ENCODE data around the gene PGAP2. TPM values are rescaled to one million over a fixed set of nuclear protein-coding genes. Genes with fewer than 3 reads are reported as not detected.

Gene PGAP2
- total and polyA plus RNA-seq, 2 of the 13 experiments (the other 11 are each of a cell fraction or from before 2014, with no cell fraction given), result 21.5 to 47.8 TPM

DNA sequence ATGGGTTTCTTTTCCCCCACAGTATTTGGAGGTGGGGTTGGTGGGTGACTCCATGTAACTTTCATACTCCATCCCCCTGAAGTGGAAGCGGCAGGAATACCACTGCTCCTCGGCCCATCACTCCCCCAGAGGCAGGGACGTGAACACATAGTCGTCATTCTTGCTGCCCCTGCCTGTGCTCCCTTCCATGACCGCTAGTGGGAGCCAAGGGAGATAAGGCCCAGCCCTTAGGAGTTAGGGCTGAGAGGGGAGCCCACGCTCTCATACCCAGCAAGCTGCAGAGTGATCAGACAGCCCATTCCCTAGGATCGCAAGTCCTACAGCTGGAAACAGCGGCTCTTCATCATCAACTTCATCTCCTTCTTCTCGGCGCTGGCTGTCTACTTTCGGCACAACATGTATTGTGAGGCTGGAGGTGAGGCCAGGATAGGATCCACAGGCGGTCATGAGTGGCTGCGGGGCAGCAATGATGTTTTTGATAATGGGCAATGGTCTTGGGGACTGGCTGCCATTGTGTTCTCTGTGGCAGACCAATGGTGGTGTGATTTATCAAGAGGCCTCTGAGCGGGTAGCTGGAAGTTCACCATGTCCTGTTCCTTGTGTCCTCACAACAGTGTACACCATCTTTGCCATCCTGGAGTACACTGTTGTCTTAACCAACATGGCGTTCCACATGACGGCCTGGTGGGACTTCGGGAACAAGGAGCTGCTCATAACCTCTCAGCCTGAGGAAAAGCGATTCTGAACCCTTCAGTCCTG is 16.5 kb downstream of the PGAP2 start (continued):
- TF ChIP-seq PATZ1 (CRISPR knock-in tag; IDR thresholded peaks at IDR 0.05) (0 out of 2 replicates have a peak, but pooled peaks have one; percentile 21), ZNF510 (CRISPR knock-in tag; IDR thresholded peaks at IDR 0.05; ENCODE audit: low read depth) (0 out of 2 replicates have a peak, but pooled peaks have one; percentile 40), CENPX (CRISPR knock-in tag; IDR thresholded peaks at IDR 0.05) (no peak)

DNA sequence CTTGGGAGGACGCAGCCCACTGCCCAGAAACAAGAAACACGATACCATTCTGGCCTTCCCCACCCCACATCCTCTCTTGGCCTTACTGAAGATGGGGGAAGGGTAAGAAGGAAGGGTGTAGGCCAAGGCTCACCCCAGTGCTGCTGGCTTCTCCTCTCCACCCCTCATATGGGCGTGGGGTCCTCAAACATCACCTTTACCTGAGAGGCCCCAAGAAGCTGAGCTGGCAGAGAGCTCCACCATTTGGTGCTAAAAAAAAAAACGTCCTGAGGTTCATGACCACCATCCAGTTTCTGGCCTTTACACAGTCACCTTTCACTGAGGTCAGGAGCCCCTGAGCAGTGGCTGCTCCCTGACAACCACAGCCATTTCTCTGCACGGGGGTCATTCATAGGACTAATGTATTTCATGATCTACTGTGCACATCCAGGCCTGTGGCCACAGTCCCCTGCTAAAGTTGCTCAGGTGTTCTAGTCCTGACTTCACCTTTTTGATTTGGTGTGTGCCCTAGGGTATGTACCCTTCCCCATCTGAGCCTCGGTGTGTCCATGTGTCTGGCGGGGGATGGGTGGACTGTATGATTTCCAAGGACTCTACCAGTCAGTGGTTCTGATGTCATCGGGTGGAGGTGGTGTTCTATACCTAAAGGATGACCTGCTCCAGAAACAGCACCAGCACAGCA is 17.3 kb downstream of the PGAP2 start:
- ChIA-PET POLR2A (no interaction called here), CTCF (ENCODE audit: low intra/inter-chr PET ratio, low total read pairs) (interaction anchor here (0.7 to 2.5 kb wide), 2 partner anchors 16 to 247 kb away, joined by 5 to 15 read pairs; no protein-coding TSS in a partner anchor)
- Histone ChIP-seq H3K9ac (ENCODE audit: insufficient read depth, low read depth, low read length) (no peak overlapping the region), H3K27me3 (ENCODE audit: control insufficient read depth in 1 of 2, insufficient read depth in 2 of 2, low read length in 2 of 2) (no peaks in the 10 kb centered on the region), H3K27ac (ENCODE audit: extremely low read length, insufficient read depth, low read length) (no peak overlapping the region), H2AFZ (ENCODE audit: low read length) (no peak overlapping the region), H3K4me2 (ENCODE audit: low read depth, low read length) (no peak overlapping the region), H4K20me1 (ENCODE audit: insufficient read depth, low read length) (peaks cover 3% of the 10 kb centered on the region; the same call in 1 of the 2 replicates), H3K36me3 (replicated peaks in 1 of 2; ENCODE audit: control insufficient read depth in 1 of 2, insufficient read depth in 2 of 2, low read length in 2 of 2) (peaks cover 8 to 37% of the 10 kb centered on the region in 2 experiments; a peak in 4 of 5 replicates), H3K9me3 (ENCODE audit: low read length) (no peaks in the 10 kb centered on the region), H3K4me1 (ENCODE audit: insufficient read depth, low read length) (no peaks in the 10 kb centered on the region), H3K4me3 (replicated peaks in 1 of 3; ENCODE audit: insufficient read depth in 1 of 3, low read depth in 2 of 3, low read length in 3 of 3) (no peak overlapping the region), H3K79me2 (ENCODE audit: insufficient read depth, low read length) (no peaks in the 10 kb centered on the region)
- TF ChIP-seq POLR2A (IDR thresholded peaks at IDR 0.05; ENCODE audit: insufficient read depth in 1 of 2, low read depth in 2 of 2, low read length in 2 of 2) (peak in 1 of 2 experiments; percentile 21; a peak in 1 of 4 replicates), HDAC2 (CRISPR knock-in tag; IDR thresholded peaks at IDR 0.05) (no peak)
- ATAC-seq (no peak), FAIRE-seq (no peak), DNase-seq (ENCODE audit: low spot score) (no peak)
- intact Hi-C loops (cut with micrococcal nuclease; ENCODE audit: unreplicated experiment) (no loop called here), in situ Hi-C loops (cut with HindIII; ENCODE audit: extremely low pct_ligation_motif_present, low pct_unique_long_range_greater_than_20kb) (no loop called here)
- 97% methylated on average over 5 of the region's 8 CpGs for whole genome bisulfite sequencing (ENCODE audit: low lambda C conversion rate)
- BruUV-seq (replicated peaks), result TSS peak; percentile 44

Measured in HepG2 (cell line).